Caco-2 (cell line): ENCODE data around the gene ZNRD2. TPM values are rescaled to one million over a fixed set of nuclear protein-coding genes. Genes with fewer than 3 reads are reported as not detected.
A peak's percentile ranks its signal among the peaks of the same experiment; 100 is the strongest.

Experiments used
- BruUV-seq: library from RNA; stranded (reverse); fragments of 400-500 nt; replicated peaks from 2 replicates; lab custom pipeline; 2021; lab: Mats Ljungman, UMichigan
- CTCF ChIA-PET: fragments of 300-600 bp; sonication (Branson Sonifier 250); formaldehyde crosslinking; loops from one replicate; lab custom pipeline; 2022; ENCODE audit warnings: antibody characterized with exemption; lab: Charles Lee
- POLR2A ChIA-PET: fragments of 300-600 bp; sonication (Branson Sonifier 250); formaldehyde crosslinking; loops from one replicate; lab custom pipeline; 2022; ENCODE audit warnings: antibody characterized with exemption; lab: Charles Lee
- DNase-seq, 2 experiments: peaks; one replicate each; pipeline versions ENCODE4 v3.0.0 to v3.0.0-alpha.2; 2020 to 2022
- H3K27me3 ChIP-seq: replicated peaks from 2 replicates; pipeline ENCODE4 v1.6.0; 2011; ENCODE audit warnings: low read length; ENCODE audit not compliant: control insufficient read depth, insufficient read depth
- H3K36me3 ChIP-seq: 2 replicates; pipeline ENCODE4 v1.5.1; 2011; ENCODE audit warnings: low read length; ENCODE audit not compliant: control insufficient read depth, insufficient read depth
- H3K4me1 ChIP-seq: fragments of 250-450 bp; sonication (Bioruptor Pico); 2 replicates; pipeline ENCODE4 v1.5.1; 2020; ENCODE audit warnings: mild to moderate bottlenecking
- H3K4me3 ChIP-seq: 2 replicates; pipeline ENCODE4 v1.5.1; 2011; ENCODE audit warnings: low read depth, mild to moderate bottlenecking, control low read depth, low read length
- H3K9me3 ChIP-seq: fragments of 250-450 bp; sonication (Bioruptor Pico); 2 replicates; pipeline ENCODE4 v1.5.1; 2020; ENCODE audit warnings: mild to moderate bottlenecking, moderate library complexity
- H3K27ac Mint-ChIP-seq: one replicate; pipeline ENCODE4 v1.8.0; 2022; ENCODE audit warnings: mixed read lengths; ENCODE audit not compliant: unreplicated experiment
- H3K27me3 Mint-ChIP-seq: one replicate; pipeline ENCODE4 v1.8.0; 2022; ENCODE audit warnings: mixed read lengths; ENCODE audit not compliant: insufficient read depth, unreplicated experiment
- H3K36me3 Mint-ChIP-seq: one replicate; pipeline ENCODE4 v1.8.0; 2022; ENCODE audit warnings: mild to moderate bottlenecking, mixed read lengths; ENCODE audit not compliant: insufficient read depth, unreplicated experiment
- H3K4me1 Mint-ChIP-seq: one replicate; pipeline ENCODE4 v1.8.0; 2022; ENCODE audit warnings: low read depth, mixed read lengths; ENCODE audit not compliant: unreplicated experiment
- H3K4me3 Mint-ChIP-seq: one replicate; pipeline ENCODE4 v1.8.0; 2022; ENCODE audit warnings: mild to moderate bottlenecking, moderate library complexity, mixed read lengths; ENCODE audit not compliant: unreplicated experiment
- H3K9me3 Mint-ChIP-seq: one replicate; pipeline ENCODE4 v1.8.0; 2022; ENCODE audit warnings: mixed read lengths; ENCODE audit not compliant: unreplicated experiment
- intact Hi-C: fragments of 100-400 bp; cut with micrococcal nuclease; formaldehyde crosslinking; loops from one replicate; pipeline ENCODE4 v1.10.0; 2022; ENCODE audit not compliant: unreplicated experiment
- total RNA-seq: library from RNA; stranded (reverse); gene quantifications from 2 replicates; pipeline ENCODE4 v1.2.3, GENCODE V29; 2022
- TF ChIP-seq, protein P1 (sequence below), 2 experiments: fragments of 200-600 bp in 1 of 2; IDR thresholded peaks; 1 replicate in 1 of 2; 2 replicates in 1 of 2; pipeline versions ENCODE4 v1.5.1 to v1.8.0; 2011 to 2022; ENCODE audit warnings: antibody characterized with exemption in 1 of 2, control low read depth in 1 of 2, inconsistent platforms in 1 of 2, low read depth in 1 of 2, low read length in 1 of 2, mild to moderate bottlenecking in 1 of 2, moderate library complexity in 1 of 2; ENCODE audit not compliant: insufficient read depth in 1 of 2, severe bottlenecking in 1 of 2, unreplicated experiment in 1 of 2

ZNRD2 gene
- total RNA-seq, 1 experiment from 2014 or later: 53.9 TPM

DNA sequence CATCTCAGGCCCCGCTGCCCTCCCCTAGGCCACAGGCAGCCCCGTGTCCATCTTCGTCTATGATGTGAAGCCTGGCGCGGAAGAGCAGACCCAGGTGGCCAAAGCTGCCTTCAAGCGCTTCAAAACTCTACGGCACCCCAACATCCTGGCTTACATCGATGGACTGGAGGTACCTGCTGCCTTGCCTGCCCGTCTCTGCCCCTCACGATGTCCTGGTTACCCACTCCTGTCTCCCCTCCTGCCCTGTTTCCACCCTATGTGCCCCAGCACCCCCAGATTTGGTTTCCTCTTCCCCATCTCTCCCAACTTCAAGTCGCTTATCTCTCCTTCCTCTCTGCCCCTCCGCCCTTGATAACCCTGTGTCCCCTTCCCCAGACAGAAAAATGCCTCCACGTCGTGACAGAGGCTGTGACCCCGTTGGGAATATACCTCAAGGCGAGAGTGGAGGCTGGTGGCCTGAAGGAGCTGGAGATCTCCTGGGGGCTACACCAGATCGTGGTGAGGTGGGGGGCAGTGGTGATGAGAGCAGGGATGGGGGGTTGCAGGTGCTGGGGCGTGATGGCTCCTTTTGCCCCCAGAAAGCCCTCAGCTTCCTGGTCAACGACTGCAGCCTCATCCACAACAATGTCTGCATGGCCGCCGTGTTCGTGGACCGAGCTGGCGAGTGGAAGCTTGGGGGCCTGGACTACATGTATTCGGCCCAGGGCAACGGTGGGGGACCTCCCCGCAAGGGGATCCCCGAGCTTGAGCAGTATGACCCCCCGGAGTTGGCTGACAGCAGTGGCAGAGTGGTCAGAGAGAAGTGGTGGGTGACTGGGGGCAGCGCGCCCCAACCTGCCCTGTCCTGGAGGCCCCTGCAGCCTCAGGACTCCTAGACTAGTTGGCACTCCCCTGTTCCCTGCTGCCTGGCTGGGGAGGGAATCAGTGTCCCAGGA, 44.5 kb upstream of the ZNRD2 start:
- H3K27me3 Mint-ChIP-seq: no peaks in the 10 kb centered on the region
- H3K27ac Mint-ChIP-seq: peak overlapping the region; percentile 95
- Histone ChIP-seq H3K9me3 (no peaks in the 10 kb centered on the region), H3K4me3 (peak overlapping the region; percentile 84), H3K36me3 (peaks cover 7% of the 10 kb centered on the region), H3K4me1 (peaks cover 38% of the 10 kb centered on the region), H3K27me3 (no peaks in the 10 kb centered on the region)
- H3K9me3 Mint-ChIP-seq: no peaks in the 10 kb centered on the region
- ChIA-PET CTCF (interaction anchor here (0.6 to 1.1 kb wide), 13 partner anchors 15 to 1471 kb away, joined by 3 to 6 read pairs (median 3); partner anchors contain the start of genes FAM89B and ZNRD2), POLR2A (interaction anchor here (0.6 to 1.5 kb wide), 12 partner anchors 16 to 301 kb away, joined by 3 to 9 read pairs (median 6); partner anchors contain the start of genes FRMD8, LTBP3 and MALAT1)
- peaks cover 44% of the 10 kb centered on the region for H3K36me3 Mint-ChIP-seq
- no peak for DNase-seq
- BruUV-seq: TSS peak; percentile 14
- H3K4me3 Mint-ChIP-seq: peak overlapping the region; percentile 85
- TF ChIP-seq, protein P1, sequence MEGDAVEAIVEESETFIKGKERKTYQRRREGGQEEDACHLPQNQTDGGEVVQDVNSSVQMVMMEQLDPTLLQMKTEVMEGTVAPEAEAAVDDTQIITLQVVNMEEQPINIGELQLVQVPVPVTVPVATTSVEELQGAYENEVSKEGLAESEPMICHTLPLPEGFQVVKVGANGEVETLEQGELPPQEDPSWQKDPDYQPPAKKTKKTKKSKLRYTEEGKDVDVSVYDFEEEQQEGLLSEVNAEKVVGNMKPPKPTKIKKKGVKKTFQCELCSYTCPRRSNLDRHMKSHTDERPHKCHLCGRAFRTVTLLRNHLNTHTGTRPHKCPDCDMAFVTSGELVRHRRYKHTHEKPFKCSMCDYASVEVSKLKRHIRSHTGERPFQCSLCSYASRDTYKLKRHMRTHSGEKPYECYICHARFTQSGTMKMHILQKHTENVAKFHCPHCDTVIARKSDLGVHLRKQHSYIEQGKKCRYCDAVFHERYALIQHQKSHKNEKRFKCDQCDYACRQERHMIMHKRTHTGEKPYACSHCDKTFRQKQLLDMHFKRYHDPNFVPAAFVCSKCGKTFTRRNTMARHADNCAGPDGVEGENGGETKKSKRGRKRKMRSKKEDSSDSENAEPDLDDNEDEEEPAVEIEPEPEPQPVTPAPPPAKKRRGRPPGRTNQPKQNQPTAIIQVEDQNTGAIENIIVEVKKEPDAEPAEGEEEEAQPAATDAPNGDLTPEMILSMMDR (IDR thresholded peaks at IDR 0.05; ENCODE audit: insufficient read depth in 1 of 2, low read depth in 1 of 2, low read length in 1 of 2, severe bottlenecking in 1 of 2, unreplicated experiment in 1 of 2): no peak
- intact Hi-C loops: no loop called here
- peaks cover 31% of the 10 kb centered on the region for H3K4me1 Mint-ChIP-seq

DNA sequence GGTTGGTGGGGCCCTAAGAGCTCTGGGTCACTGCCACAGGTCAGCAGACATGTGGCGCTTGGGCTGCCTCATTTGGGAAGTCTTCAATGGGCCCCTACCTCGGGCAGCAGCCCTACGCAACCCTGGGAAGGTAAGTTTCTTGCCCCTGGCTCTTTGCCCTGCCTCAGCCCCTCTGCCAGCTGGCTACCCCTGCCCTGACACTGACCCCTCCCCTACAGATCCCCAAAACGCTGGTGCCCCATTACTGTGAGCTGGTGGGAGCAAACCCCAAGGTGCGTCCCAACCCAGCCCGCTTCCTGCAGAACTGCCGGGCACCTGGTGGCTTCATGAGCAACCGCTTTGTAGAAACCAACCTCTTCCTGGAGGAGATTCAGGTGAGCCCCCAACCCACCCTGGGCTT, 43.5 kb upstream of the ZNRD2 start:
- H3K4me1 ChIP-seq: peaks cover 33% of the 10 kb centered on the region
- no TSS peak for BruUV-seq

DNA sequence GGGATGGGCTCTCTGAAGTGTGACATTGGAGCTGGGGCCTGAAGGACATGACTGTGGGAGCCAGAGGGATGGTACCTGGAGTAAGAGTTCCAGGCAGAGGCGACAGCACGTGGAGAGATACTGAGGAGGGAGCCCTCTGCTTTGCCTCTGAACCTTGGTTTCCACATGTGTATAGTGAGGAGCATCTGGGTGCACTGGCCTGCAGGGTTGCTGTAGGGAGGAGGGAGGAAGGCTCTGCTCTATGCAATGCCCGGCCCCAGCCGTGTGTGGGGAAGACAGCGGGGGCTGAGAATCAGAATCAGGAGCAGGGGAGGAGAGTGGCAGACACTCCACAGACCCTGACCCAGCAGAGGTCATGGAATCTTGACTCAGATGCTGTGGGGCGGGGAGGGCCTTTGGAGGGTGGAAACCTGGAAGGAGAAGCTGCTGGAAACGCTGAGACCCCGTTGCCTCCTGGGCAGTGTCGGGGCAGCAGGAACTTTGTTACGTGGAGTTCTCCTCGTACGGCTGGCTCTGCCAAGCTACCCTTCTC, 41.4 kb upstream of the ZNRD2 start:
- ChIA-PET CTCF (interaction anchor here (2.0 kb wide), 1 partner anchor 23 kb away, joined by 5 read pairs; no protein-coding TSS in a partner anchor), POLR2A (no interaction called here)
- no peaks in the 10 kb centered on the region for H3K9me3 Mint-ChIP-seq
- H3K27me3 Mint-ChIP-seq: no peaks in the 10 kb centered on the region
- TF ChIP-seq, protein P1 (IDR thresholded peaks at IDR 0.05; ENCODE audit: insufficient read depth in 1 of 2, low read depth in 1 of 2, low read length in 1 of 2, severe bottlenecking in 1 of 2, unreplicated experiment in 1 of 2): no peak
- no TSS peak for BruUV-seq
- Histone ChIP-seq H3K9me3 (no peaks in the 10 kb centered on the region), H3K27me3 (no peaks in the 10 kb centered on the region), H3K4me1 (peaks cover 16% of the 10 kb centered on the region), H3K36me3 (peaks cover 15% of the 10 kb centered on the region), H3K4me3 (no peak overlapping the region)
- peak overlapping the region; percentile 45 for H3K27ac Mint-ChIP-seq
- intact Hi-C loops: no loop called here
- H3K4me3 Mint-ChIP-seq: no peak overlapping the region
- DNase-seq: no peak
- peaks cover 65% of the 10 kb centered on the region for H3K36me3 Mint-ChIP-seq
- H3K4me1 Mint-ChIP-seq: peaks cover 15% of the 10 kb centered on the region

More for the DNA sequence above, 43.5 kb upstream of the ZNRD2 start:
- intact Hi-C loops: no loop called here
- Mint-ChIP-seq H3K27ac (peak overlapping the region; percentile 73), H3K4me3 (peak overlapping the region; percentile 85), H3K27me3 (no peaks in the 10 kb centered on the region), H3K9me3 (no peaks in the 10 kb centered on the region), H3K4me1 (peaks cover 31% of the 10 kb centered on the region), H3K36me3 (peaks cover 53% of the 10 kb centered on the region)
- CTCF ChIA-PET: no interaction called here
- peaks cover 11% of the 10 kb centered on the region for H3K36me3 ChIP-seq
- DNase-seq: no peak
- TF ChIP-seq, protein P1 (IDR thresholded peaks at IDR 0.05; ENCODE audit: insufficient read depth in 1 of 2, low read depth in 1 of 2, low read length in 1 of 2, severe bottlenecking in 1 of 2, unreplicated experiment in 1 of 2): no peak
- no peaks in the 10 kb centered on the region for H3K27me3 ChIP-seq
- H3K4me3 ChIP-seq: no peak overlapping the region
- H3K9me3 ChIP-seq: no peaks in the 10 kb centered on the region
- POLR2A ChIA-PET: no interaction called here
